Choroid plexus epithelial cell (primary cell): ENCODE results near the gene STRIP1.
A peak's percentile ranks its signal among the peaks of the same experiment; 100 is the strongest.

Experiments used
- DNase-seq: peaks from one replicate; pipeline ENCODE4 v3.0.0-alpha.2; 2010; ENCODE audit warnings: low read depth
- H3K4me3 ChIP-seq: 2 replicates; pipeline ENCODE4 v1.5.1; 2011; ENCODE audit warnings: low read depth, mild to moderate bottlenecking, control low read depth, low read length, moderate library complexity
- TF ChIP-seq, protein P1 (sequence below): conservative IDR thresholded peaks from 2 replicates; pipeline ENCODE4 v1.5.1; 2011; ENCODE audit warnings: low read depth, mild to moderate bottlenecking, control low read depth, inconsistent platforms, low read length, moderate library complexity

Gene STRIP1

DNA sequence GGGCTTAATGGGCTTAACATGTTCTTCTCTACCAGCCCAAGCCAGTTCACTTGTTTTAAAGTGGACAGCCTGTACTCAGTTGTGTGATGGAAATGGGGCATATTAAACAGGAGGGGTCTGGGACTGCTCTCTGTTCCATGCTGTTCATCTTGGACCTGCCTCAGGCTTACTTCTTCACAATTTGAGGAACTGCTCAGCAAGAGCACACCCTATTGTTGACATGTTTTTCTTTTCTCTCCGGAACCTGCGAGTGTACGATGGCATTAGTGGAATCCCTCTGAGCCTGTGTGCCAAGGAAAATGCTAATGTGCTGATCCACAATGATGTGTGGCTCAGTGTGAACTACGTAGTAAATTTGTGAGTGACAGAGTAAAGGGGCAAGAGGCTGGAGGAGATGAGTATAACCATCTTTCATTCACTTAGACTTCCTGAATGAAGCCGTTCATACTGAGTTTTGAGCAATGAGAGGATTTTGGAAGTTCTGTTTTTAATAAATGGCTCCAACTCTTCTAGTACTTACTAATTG is 43.0 kb upstream of the STRIP1 start:
- TF ChIP-seq, protein P1, sequence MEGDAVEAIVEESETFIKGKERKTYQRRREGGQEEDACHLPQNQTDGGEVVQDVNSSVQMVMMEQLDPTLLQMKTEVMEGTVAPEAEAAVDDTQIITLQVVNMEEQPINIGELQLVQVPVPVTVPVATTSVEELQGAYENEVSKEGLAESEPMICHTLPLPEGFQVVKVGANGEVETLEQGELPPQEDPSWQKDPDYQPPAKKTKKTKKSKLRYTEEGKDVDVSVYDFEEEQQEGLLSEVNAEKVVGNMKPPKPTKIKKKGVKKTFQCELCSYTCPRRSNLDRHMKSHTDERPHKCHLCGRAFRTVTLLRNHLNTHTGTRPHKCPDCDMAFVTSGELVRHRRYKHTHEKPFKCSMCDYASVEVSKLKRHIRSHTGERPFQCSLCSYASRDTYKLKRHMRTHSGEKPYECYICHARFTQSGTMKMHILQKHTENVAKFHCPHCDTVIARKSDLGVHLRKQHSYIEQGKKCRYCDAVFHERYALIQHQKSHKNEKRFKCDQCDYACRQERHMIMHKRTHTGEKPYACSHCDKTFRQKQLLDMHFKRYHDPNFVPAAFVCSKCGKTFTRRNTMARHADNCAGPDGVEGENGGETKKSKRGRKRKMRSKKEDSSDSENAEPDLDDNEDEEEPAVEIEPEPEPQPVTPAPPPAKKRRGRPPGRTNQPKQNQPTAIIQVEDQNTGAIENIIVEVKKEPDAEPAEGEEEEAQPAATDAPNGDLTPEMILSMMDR: no peak
- no peak for DNase-seq

DNA sequence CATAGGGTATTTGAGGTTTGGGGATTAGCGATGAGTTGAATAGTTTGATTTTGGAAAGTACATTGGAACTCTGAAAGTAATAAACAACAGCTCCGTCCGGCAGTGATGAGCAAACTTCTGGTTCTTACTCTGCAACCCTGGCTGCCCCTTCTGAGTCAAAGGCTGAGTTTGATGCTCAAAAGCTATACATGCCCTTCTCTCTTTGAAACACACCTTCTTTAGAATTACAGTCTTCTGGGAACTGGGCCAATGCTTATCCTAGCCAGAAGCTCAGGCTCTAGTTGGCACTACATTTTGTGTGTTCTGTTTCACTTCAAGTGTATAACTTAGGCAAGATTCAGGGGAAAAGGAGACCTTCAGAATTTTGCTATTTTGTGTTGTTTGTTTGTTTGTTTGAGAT is 40.5 kb upstream of the STRIP1 start:
- H3K4me3 ChIP-seq: no peak overlapping the region
- TF ChIP-seq, protein P1: no peak
- DNase-seq: peak; percentile 39

More for the DNA sequence above, 43.0 kb upstream of the STRIP1 start:
- H3K4me3 ChIP-seq: no peak overlapping the region

DNA sequence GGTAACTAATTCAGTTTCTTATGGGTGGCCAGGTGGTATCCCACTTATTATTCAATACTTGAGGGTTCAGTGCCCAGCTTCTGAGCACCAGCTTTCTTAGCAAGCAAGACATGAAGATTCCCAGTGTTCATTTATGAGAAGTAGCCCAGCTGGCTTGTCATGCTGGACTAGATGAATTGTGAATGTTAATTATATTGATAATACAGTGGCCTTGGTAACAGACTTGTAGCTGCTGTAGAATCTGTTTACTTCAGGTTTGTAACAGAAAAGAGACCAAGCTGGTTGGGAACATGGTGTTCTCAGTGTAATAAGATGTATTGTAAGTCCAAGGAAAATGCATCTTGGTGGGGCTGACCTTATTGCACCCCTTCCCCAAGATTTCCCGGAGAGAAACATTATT is 39.8 kb upstream of the STRIP1 start:
- TF ChIP-seq, protein P1: no peak
- no peak for DNase-seq
- H3K4me3 ChIP-seq: no peak overlapping the region

DNA sequence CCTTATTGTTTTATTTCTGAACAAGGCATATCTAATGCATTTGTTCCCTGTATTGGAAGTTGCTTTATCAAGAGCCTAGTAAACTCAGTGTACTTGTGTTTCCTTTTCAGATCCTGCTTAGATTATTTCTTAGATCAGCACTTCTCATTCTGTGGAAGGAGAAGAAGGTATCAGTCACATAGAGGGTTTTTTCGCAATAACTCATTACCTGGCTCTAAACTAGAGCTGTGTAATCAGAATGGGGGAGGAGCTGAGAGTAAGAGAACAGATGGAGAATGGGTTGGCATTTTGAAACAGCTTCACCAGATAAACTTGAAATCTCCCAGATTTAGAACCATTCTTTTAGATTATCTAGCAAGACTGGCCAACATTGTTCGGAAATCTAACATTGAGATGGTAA is 38.9 kb upstream of the STRIP1 start:
- H3K4me3 ChIP-seq: no peak overlapping the region
- TF ChIP-seq, protein P1: no peak
- no peak for DNase-seq

DNA sequence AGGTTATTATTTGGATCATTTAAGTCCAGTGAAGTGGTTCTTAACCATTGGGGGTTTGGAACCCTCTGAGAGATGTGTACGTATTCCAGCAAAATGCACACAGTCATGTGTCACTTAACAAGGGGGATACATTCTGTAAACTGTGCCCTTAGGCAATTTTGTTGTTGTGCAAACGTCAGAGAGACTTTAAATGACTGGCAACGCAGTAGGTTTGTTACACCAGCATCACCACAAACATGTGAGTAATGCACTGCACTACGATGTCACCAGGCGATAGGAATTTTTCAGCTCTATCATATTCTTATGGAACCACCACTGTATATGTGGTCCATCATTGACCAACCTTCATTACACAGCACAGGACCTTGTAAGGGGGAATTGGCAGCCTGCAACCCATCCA is 37.9 kb upstream of the STRIP1 start:
- TF ChIP-seq, protein P1: no peak
- no peak overlapping the region for H3K4me3 ChIP-seq
- DNase-seq: peak; percentile 83

DNA sequence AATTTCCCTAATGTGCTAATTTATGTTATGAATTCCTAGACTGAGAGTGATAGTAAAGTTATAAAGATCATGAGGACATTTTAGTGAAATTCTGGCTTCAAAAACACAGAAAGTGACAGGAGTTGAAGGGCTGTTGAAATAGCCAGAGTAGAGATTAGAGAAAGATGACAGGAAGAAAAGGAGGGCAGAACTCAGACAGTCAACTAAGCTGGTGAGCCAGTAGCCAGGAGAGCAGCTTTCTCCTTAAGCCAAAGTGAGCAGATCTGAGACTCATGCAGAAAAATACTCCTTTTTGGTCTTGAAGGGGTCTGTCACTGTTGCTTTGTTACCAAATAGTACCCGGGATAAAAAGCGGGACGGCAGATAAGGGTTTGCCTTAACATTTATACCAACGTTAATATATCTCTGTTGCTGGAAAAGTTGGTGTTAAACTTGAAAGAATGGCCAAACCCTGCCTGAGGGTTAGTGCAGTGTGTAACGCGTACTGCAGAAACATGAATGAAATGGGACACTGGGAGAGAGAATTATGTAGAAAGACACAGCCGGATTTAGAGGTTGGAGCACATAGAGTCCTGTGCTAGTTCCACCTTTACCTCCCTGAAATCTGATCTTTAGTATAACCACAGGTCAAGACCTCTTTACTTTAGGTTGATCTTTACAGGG is 37.1 kb upstream of the STRIP1 start:
- no peak overlapping the region for H3K4me3 ChIP-seq
- TF ChIP-seq, protein P1: no peak
- DNase-seq: no peak

DNA sequence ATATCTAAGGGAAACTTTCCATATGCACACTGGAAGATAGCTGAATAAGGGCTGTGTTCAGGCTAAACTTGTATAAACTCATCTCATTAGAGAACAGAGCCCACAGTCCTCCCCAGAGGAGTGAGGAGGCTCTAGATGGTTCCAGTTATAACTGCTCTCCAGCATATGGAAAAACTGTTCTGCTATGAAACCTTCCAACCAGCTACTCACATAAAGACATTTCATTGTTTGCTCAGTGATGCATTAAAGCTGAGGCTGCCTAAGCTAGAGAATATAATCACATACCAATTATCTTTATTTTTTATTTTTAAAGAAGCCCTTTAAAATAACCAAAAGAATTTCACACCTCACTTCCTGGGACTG is 36.6 kb upstream of the STRIP1 start:
- TF ChIP-seq, protein P1: no peak
- no peak overlapping the region for H3K4me3 ChIP-seq
- DNase-seq: no peak
